Activated CD4-positive, alpha-beta T cell treated with anti-CD3 and anti-CD28 coated beads for 24 hours (primary cell): ENCODE data around the gene ATP11A.
"Not testable (repeated sequence)": the region's sequence is repeated elsewhere in the genome, so short reads cannot be mapped to it uniquely, and the experiment has no call there.

Experiments
- DNase-seq, 2 donors: peaks; one replicate each; pipeline ENCODE4 v3.0.0-alpha.2; 2020; ENCODE audit warnings: low read depth in 2 of 2

The ATP11A gene

GRCh38 chr13:112692104-112692503 is 2.3 kb downstream of the ATP11A start:
- no peak for DNase-seq

- no peak for DNase-seq
Measured at GRCh38 chr13:112692586-112692985, 2.7 kb downstream of the ATP11A start.

- DNase-seq, result no peak
Measured at GRCh38 chr13:112693831-112694497, 4.1 kb downstream of the ATP11A start.

GRCh38 chr13:112695121-112695520 is 5.3 kb downstream of the ATP11A start:
- DNase-seq, result no peak

- DNase-seq, result no peak
Measured at GRCh38 chr13:112696001-112696868, 6.4 kb downstream of the ATP11A start.

- DNase-seq, result no peak
Measured at GRCh38 chr13:112696869-112697465, 7.1 kb downstream of the ATP11A start.

GRCh38 chr13:112697756-112698655 is 8.2 kb downstream of the ATP11A start:
- DNase-seq, result no peak

- no peak for DNase-seq
Measured at GRCh38 chr13:112699322-112699918, 9.6 kb downstream of the ATP11A start.

- no peak for DNase-seq
Measured at GRCh38 chr13:112700291-112701060, 10.6 kb downstream of the ATP11A start.

- no peak for DNase-seq
Measured at GRCh38 chr13:112702341-112702985, 12.6 kb downstream of the ATP11A start.

- DNase-seq, result no peak
Measured at GRCh38 chr13:112702986-112703379, 13.1 kb downstream of the ATP11A start.

- DNase-seq, result no peak
Measured at GRCh38 chr13:112703449-112704284, 13.8 kb downstream of the ATP11A start.

GRCh38 chr13:112704308-112705145 is 14.7 kb downstream of the ATP11A start:
- no peak for DNase-seq

- DNase-seq, result no peak
Measured at GRCh38 chr13:112705286-112705685, 15.4 kb downstream of the ATP11A start.

- DNase-seq, result no peak
Measured at GRCh38 chr13:112706171-112706570, 16.3 kb downstream of the ATP11A start.

GRCh38 chr13:112708560-112709240 is 18.9 kb downstream of the ATP11A start:
- no peak for DNase-seq

GRCh38 chr13:112709316-112709715 is 19.5 kb downstream of the ATP11A start:
- DNase-seq, result not testable (repeated sequence)
